Fibroblast of skin of back (primary cell): ENCODE results near the gene STYX.

ENCODE experiments used
- DNase-seq: peaks from one replicate; pipeline ENCODE4 v3.0.0-alpha.2; 2013

Gene STYX

GRCh38 chr14:52790756-52791222 lies 60.8 kb downstream of the STYX start:
- no peak for DNase-seq

DNA sequence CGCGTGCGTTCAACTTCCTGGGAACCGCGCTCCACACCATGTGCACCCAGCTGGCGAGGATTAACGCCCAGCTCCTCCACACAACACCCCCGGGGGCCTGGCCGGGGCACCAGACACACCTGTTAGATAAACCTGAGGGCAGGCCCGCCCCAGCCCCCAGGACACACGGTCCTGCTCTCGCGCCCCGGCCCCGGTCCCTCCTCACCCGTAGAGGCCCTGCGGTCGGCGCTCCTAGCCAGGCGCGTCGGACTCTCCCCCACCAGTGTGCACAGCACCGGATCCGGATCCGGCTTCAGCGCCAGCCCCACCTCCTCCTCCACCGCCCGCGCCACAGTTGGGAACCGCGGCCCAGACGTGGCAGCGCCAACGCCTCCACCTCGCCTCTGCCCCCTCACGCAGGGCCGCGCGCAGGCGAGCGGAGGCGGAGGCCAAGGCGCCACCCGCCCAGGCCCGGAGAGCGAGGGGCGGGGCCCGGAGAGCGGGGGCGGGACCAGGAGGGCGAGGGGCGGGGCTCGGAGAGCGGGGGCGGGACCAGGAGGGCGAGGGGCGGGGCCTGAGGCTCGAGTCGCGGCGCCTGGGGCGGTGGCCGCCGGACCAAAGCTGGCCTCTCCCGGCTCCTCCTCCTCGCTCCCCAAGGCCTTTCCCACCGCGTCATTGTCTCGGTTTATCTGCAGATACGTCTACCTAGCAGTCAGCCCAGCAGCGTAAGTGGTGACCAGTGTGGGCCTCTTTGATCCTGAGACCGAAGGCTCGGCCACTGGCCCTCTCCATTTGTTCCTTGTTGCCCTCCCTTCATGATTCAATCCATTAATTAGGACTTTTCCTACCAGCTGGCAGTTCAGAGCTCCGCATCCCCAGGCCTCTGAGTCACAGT lies 61.5 kb downstream of the STYX start, which contains the start of gene GNPNAT1:
GNPNAT1 (minus strand) TSS at position 385 of the 874 bp plus-strand sequence. CDS start 6,957 bp downstream, outside the sequence.
- peak; percentile 94 for DNase-seq

DNA sequence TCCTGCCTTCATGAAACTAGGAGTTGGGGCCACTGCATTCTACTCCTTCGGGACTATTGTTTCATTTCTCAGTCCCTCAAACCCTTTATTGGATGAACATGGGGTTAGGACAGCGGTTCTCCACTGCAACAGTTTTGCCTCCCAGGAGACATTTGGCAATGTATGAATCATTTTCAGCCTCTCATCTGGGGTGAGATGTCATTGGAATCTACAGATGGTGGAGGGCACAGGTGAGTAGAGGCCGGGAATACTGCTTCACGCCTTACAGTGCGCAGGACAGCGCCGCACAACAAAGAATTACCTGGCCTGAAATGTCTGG lies 62.1 kb downstream of the STYX start:
- DNase-seq, result no peak

GRCh38 chr14:52793061-52793460 lies 63.1 kb downstream of the STYX start:
- no peak for DNase-seq

DNA sequence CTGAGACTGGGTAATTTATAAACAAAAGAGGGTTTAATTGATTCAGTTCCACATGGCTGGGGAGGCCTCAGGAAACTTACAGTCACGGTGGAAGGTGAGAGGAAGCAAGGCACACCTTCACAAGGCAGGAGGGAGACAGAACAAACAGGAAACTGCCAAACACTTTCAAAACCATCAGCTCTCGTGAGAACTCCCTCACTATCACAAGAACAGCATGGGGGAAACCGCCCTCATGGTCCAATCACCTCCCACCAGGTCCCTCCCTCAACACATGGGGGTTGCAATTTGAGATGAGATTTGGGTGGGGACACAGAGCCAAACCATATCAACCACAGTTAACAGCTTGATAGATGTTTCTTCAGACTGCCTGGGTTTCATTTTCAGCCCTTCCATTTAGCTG lies 67.7 kb downstream of the STYX start:
- no peak for DNase-seq

DNA sequence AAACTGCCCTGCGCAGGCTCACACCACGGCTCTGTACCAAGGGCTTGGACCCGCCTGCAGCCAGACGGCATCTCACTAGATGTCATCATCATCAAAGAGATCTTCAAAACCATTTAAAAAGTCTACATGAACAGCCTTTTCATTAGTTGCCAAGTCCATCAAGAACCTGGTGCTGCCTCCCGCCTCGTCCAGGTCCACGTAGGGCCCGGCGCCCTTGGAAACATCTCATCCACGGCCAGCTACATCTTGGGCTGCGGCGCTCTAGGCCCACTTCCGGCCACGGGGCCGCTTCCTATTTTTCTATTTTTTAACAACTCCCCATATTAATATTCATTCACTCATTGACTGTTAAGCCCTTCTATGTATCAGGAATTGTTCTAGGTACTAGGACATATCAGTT lies 68.9 kb downstream of the STYX start:
- no peak for DNase-seq

DNA sequence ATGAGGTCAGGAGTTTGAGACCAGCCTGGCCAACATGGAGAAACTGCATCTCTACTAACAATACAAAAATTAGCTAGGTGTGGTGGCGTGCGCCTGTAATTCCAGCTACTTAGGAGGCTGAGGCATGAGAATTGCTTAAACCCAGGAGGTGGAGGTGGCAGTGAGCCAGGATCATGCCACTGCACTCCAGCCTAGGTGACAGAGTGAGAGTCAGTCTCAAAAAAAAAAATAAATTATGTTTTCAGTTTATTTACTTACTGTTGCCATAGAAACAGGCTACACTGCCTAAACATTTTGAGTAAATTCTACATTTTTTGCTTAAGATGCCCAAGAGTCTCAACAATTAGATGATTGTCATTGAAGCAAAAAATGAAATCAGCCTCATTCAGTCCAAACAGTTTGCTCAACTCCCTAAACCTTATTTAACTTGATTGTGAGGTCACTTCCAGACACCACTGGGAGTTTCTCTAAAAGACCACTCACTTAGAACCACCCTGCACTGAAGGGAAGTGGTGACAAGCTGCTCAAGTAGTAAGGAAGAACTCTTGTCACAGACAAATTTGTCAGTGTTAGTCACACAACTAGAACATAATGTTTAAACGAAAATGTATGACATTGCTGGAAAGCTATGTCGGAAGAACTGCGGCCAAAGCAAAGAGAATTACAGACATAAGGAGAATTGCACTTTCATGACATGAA lies 71.2 kb downstream of the STYX start:
- DNase-seq, result peak; percentile 98

DNA sequence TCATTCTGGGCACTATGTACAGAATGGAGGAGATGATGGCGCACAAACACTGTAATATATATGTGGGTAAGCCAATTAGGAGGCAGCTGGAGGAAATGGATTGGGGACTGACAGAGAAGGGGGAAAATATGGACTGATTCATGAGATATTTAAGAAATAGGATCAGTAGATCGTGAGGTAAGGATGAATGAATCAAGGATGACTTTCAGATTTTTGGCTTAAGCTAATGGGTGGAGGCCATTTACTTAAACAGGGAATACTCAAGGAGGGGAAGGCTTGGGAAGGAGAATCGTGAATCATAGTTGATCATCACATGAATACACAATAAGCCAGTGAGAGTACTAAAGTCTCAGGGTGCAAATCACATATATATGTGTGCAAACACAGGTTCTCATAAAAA lies 72.6 kb downstream of the STYX start:
- peak; percentile 87 for DNase-seq

GRCh38 chr14:52806115-52806514 lies 76.1 kb downstream of the STYX start:
- no peak for DNase-seq

DNA sequence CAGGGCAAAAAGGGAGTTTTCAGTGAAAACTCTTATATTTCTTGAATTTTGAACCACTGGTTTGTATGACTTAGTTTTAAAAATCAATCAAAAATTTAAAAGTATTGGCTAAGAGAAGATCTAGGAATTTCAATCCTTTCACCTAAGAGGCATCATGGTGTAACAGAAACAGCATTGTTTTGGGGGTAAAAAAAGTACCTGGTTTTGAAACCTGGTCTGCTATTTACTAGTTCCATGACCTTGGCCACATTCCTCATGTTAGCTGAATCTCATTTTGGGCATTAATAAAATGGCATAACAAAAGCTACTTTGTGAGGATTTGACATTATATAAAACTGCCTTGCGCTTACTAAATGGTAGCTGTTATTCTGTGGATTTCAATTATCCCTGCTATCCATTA lies 78.1 kb downstream of the STYX start:
- no peak for DNase-seq

DNA sequence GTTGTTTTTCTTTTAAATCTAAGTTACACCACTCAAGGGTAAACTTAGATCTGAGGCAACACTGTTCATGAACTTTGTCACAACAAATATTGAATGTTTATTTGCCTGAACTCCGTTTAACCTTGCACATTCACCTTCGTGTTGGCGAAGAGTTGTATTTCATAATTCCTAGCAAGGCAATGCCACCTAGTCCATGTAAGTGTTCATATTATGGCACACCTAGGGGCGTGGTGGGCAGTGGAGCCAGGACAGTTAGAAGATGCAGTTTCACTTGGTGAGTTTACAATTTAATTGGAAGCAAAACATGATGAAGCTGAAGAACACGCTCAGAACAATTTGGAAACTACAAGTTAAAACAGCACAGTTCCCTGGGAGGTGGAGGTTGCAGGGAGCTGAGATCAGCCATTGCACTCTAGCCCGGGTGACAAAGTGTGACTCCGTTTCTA lies 91.9 kb downstream of the STYX start:
- DNase-seq, result no peak

- DNase-seq, result peak; percentile 38
Observed at GRCh38 chr14:52824462-52824861, 94.5 kb downstream of the STYX start.
